ENCODE data around the gene PRICKLE4.

- TF ChIP-seq ZNF239 (tag by site-specific recombination; IDR thresholded peaks at IDR 0.05): no peak
- TF ChIP-seq ZNF664 (tag by site-specific recombination; IDR thresholded peaks at IDR 0.05): no peak
- TF ChIP-seq HOXA7 (CRISPR knock-in tag; IDR thresholded peaks at IDR 0.05; ENCODE audit: borderline replicate concordance): no peak
- TF ChIP-seq CTCF (tag by site-specific recombination; IDR thresholded peaks at IDR 0.05): no peak
- no peak for TF ChIP-seq ZFP37 (tag by site-specific recombination; IDR thresholded peaks at IDR 0.05)
- no peak for TF ChIP-seq ATF2 (tag by site-specific recombination; IDR thresholded peaks at IDR 0.05; ENCODE audit: low read depth)
- TF ChIP-seq KLF10 (tag by site-specific recombination; IDR thresholded peaks at IDR 0.05): no peak
- no peak for TF ChIP-seq ZSCAN30 (tag by site-specific recombination; IDR thresholded peaks at IDR 0.05)
- no peak for TF ChIP-seq ZNF274 (IDR thresholded peaks at IDR 0.05; ENCODE audit: low read length)
- TF ChIP-seq ZNF274 (tag by site-specific recombination; IDR thresholded peaks at IDR 0.05; ENCODE audit: borderline replicate concordance): no peak
- no peak for TF ChIP-seq ZNF24 (tag by site-specific recombination; IDR thresholded peaks at IDR 0.05)
- TF ChIP-seq ZNF510 (tag by site-specific recombination; IDR thresholded peaks at IDR 0.05; ENCODE audit: insufficient replicate concordance): no peak
- no peak for TF ChIP-seq TCF7L2 (IDR thresholded peaks at IDR 0.05; ENCODE audit: borderline replicate concordance, low read depth, low read length)
- no peak for TF ChIP-seq ZNF311 (tag by site-specific recombination; IDR thresholded peaks at IDR 0.05; ENCODE audit: borderline replicate concordance)
Observed at GRCh38 chr6:41813956-41814355, 33.4 kb downstream of the PRICKLE4 start.
